Measurements from ENCODE around the gene TANGO6.

Gene TANGO6

GRCh38 chr16:69106491-69107315 is 263.4 kb downstream of the TANGO6 start:
- DNase-seq = no peak

DNA sequence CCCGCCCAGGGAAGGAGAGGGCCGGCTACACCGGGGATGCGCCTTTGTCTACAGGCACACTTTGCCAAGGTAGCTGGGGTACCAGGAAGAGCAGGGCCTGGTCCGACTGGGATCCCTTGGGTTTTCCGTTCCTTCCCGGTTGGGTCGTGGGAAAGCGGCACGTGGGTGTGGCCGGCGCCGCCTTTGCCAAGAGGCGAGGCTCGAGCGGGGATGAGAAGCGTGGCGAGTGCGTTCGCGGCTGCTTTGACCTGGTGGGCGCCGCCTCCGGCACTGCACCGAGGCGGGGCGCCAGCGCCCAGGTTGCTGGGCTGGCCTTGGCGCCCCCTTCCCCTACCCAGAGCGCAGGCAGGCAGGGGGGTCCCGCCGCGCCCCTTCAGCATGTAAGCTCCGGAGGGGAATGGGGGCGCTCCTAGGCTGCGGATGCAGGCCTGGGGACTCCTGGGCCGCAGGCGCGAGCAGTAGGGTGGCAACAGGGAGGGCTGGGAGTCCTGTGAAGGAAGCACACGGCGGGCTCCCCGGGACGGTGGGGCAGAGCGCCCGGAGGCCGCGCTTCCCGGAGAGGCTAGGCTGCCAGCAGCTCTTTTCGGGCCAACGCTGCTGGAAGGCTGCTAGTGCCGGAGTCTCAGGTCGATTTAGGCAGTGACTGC is 264.1 kb downstream of the TANGO6 start:
- no peak for DNase-seq

- no peak for DNase-seq
Observed at GRCh38 chr16:69108064-69108904, 265.0 kb downstream of the TANGO6 start.

DNA sequence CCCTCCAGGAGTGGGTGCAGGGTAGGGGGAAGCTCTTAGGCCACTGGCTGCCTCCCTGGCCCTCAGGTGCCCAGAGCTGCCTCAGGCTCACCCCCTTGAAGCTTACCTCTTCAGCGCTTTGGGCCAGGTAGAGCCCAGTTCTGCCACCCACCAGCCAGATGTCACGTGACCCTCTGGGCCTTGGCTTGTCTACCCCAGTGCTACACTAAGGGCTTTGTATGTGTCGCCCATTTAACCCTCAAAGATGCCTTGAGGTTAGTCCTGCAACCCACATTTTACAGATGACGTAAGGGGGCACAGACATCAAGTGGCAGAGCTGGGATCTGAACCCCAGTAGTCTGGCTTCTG is 265.5 kb downstream of the TANGO6 start:
- DNase-seq = no peak

DNA sequence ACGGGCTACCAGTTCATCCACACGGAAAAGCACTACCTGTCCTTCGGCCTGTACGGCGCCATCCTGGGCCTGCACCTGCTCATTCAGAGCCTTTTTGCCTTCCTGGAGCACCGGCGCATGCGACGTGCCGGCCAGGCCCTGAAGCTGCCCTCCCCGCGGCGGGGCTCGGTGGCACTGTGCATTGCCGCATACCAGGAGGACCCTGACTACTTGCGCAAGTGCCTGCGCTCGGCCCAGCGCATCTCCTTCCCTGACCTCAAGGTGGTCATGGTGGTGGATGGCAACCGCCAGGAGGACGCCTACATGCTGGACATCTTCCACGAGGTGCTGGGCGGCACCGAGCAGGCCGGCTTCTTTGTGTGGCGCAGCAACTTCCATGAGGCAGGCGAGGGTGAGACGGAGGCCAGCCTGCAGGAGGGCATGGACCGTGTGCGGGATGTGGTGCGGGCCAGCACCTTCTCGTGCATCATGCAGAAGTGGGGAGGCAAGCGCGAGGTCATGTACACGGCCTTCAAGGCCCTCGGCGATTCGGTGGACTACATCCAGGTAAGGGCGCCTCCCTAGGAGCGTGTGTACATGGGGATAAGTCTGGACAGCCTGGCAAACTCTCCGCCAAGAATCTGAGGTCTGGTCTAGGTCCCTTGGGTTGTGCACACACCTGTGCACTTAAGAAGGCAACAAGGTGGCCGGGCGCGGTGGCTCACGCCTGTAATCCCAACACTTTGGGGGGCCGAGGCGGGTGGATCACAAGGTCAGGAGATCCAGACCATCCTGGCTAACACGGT is 266.3 kb downstream of the TANGO6 start:
- DNase-seq = no peak

GRCh38 chr16:69110406-69110805 is 267.1 kb downstream of the TANGO6 start:
- DNase-seq = no peak

DNA sequence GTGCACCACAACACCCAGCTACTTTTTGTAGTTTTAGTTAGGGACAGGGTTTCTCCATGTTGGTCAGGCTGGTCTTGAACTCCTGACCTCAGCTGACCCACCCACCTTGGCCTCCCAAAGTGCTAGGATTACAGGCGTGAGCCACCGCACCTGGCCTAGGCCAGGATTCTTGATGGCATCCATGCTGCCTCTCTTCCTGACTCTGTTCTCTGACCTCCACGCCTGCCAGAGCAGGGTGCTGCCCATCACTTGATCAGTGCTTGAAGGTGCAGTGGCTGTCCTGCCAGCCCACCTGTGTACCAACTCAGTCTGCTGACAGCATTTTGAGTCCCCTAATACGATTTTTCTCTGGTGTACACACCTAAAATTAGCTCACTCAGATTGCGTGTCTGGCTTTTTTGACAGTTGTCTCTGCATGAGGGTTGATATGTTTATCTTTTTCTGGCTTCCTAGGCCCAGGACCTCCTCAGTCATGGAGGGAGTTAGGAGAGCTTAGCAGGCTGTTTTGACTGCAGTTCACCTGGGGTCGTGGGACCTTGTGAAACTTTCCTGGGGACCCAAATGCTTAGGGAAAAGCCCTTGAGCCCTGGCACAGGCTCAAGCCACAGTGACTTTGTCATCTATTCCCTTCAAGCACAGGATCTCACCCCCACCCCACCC is 268.0 kb downstream of the TANGO6 start:
- no peak for DNase-seq

DNA sequence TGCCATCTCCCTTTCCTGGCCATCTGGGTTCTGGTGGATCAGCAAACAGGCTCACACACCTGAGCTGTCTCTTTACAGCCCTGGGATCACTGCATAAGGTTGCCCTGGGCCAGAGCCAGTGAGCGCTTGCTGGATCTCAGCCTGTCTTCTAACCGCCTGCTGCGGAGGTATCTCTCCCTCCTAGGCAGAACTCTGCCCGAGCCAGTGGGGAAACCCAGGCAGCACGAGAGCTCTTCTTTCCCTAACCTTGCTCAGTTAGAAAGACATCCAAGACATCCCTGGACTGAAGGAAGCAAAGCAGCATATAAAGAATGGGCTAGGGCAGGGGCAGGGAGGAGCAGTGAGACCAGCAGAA is 268.5 kb downstream of the TANGO6 start:
- no peak for DNase-seq

GRCh38 chr16:69112285-69113129 is 269.2 kb downstream of the TANGO6 start:
- peak; percentile 61 for DNase-seq

- DNase-seq = no peak
Observed at GRCh38 chr16:69113216-69113615, 269.9 kb downstream of the TANGO6 start.

- DNase-seq = no peak
Observed at GRCh38 chr16:69114346-69114975, 271.1 kb downstream of the TANGO6 start.

DNA sequence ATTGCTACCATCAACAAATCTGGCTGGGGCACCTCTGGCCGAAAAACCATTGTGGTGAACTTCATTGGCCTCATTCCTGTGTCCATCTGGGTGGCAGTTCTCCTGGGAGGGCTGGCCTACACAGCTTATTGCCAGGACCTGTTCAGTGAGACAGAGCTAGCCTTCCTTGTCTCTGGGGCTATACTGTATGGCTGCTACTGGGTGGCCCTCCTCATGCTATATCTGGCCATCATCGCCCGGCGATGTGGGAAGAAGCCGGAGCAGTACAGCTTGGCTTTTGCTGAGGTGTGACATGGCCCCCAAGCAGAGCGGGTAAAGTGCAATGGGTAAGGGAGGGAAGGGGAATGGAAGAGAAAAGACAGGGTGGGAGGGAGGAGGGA is 271.6 kb downstream of the TANGO6 start:
- DNase-seq = no peak

DNA sequence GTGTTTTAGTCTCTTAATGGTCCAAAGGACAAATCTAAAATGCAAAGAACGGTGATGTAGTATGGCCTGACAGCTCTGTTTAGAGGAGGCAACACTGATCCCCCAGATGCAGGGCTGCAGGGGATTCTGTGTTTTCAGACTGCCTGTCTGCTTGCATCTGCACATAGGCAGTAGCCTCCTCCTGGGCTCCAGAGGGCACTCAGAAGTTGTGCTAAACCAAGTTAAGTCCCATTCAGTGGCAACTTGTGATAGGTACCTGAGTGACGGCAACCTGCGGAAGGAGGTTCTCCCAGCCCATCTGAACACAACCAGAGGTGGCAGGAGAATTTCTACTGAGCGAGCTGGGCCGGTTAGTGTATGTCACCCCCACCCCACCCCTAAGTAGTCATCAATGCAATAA is 272.0 kb downstream of the TANGO6 start:
- DNase-seq = no peak

GRCh38 chr16:69115837-69116236 is 272.5 kb downstream of the TANGO6 start:
- no peak for DNase-seq

DNA sequence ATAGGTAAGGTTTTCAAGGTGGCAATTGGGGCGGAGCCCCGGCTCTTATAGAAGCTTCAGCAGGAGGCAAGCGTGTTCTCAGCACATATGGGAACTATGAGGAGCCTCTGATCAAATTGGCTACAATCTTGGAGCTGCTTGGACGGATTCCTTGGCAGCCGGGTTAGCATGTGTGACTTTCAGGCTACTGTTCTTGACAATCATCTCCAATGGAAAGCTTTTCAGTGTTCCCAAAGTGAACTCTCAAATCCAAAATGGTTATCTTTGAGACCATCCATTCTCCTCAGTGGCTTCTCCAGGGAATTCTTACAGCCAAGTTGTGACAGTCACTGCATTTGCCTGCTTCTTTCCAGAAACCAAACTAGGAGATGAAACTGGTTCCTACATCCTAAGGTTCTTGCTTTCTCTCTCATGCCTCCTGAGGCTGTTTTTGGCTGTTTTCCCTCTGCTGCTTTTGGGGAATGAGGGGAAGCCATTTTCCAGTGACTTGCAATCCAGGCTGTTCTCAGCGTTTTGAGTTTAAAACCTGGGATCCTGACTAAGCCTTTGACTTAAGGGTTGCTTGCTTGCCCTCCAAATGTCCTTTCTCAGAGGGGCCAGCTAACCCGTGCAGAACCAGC is 273.0 kb downstream of the TANGO6 start:
- DNase-seq = no peak

DNA sequence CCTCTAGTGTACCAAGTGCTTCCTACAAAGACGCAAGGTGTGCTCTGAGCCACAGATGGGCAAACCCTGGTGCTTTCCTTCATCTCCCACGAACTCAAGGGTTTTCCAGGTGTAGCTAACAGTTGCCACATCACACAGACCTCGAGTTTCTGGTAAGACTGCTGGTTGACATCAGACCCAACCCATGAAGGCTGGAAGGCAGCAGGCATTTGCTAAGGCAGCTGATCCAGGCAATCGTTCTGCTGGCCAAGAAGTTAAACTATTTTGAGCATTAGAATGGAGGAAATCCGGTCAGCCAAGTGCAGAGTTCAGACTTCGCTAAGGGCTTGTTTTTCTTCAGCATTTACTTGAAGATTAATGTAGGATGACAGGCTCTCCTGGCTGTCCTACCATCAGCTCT is 273.6 kb downstream of the TANGO6 start:
- no peak for DNase-seq

DNA sequence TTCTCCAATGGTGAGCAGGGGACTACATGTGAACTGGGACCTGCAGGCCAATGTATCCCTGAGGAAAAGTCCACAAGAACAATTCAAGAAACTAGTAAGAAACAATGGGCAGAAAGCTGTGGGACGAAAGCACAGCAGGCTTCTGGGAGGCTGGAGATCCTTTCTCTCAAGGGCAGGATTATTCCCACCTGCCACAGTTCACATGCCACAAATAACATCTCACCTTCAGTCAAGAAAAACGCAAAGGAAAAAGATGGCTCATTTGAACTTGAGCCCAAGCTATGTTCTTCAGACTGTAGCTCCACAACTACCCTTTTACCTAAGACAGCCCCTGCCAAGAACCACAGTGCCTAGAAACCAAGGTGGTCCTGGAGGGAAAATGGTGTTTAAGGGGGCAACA is 275.1 kb downstream of the TANGO6 start:
- no peak for DNase-seq

DNA sequence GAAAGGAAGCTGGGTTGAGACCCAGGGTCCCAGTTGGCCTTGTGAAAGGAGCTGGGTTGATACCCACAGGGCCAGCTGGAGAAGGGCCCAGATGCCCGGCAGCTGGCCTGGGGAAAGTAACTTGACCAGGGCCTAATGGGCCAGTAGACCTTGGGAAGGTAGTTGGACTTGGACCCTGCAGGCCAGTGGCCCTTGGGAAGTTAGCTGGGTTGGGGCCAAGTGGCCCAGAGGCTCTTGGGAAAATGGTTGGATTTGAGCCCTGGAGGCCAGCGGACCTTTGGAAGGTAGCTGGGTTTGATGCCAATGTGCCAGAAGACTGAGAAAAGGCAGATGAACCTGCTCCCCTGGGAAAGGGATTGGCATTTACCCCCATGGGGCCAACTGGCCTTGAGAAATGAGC is 275.7 kb downstream of the TANGO6 start:
- DNase-seq = no peak

GRCh38 chr16:69119536-69119935 is 276.2 kb downstream of the TANGO6 start:
- DNase-seq = no peak

- DNase-seq = no peak
Observed at GRCh38 chr16:69120096-69120664, 276.8 kb downstream of the TANGO6 start.
